ENCODE measurements around the gene RPS6KB1. TPM values are rescaled to one million over a fixed set of nuclear protein-coding genes. Genes with fewer than 3 reads are reported as not detected.
A peak's percentile ranks its signal among the peaks of the same experiment; 100 is the strongest.

The RPS6KB1 gene
- total RNA-seq, 2 experiments from 2014 or later = 129 to 135 TPM

GRCh38 chr17:59888145-59888750 is 4.7 kb upstream of the RPS6KB1 start:
- TF ChIP-seq, protein P1, sequence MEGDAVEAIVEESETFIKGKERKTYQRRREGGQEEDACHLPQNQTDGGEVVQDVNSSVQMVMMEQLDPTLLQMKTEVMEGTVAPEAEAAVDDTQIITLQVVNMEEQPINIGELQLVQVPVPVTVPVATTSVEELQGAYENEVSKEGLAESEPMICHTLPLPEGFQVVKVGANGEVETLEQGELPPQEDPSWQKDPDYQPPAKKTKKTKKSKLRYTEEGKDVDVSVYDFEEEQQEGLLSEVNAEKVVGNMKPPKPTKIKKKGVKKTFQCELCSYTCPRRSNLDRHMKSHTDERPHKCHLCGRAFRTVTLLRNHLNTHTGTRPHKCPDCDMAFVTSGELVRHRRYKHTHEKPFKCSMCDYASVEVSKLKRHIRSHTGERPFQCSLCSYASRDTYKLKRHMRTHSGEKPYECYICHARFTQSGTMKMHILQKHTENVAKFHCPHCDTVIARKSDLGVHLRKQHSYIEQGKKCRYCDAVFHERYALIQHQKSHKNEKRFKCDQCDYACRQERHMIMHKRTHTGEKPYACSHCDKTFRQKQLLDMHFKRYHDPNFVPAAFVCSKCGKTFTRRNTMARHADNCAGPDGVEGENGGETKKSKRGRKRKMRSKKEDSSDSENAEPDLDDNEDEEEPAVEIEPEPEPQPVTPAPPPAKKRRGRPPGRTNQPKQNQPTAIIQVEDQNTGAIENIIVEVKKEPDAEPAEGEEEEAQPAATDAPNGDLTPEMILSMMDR (IDR thresholded peaks at IDR 0.05) = no peak
- intact Hi-C loops (cut with DNase I, micrococcal nuclease) = no loop called here
- Mint-ChIP-seq H3K9me3 (no peaks in the 10 kb centered on the region), H3K4me3 (peak overlapping the region; percentile 71), H3K4me1 (ENCODE audit: low read depth) (peaks cover 41% of the 10 kb centered on the region), H3K36me3 (ENCODE audit: low read depth) (peaks cover 71% of the 10 kb centered on the region), H3K27me3 (no peaks in the 10 kb centered on the region), H3K27ac (peak overlapping the region; percentile 18)
- Histone ChIP-seq H3K4me1 (ENCODE audit: insufficient read depth, low read length) (peaks cover 17% of the 10 kb centered on the region), H3K27me3 (ENCODE audit: control insufficient read depth in 1 of 2, insufficient read depth in 2 of 2, low read length in 2 of 2) (no peaks in the 10 kb centered on the region), H3K4me3 (ENCODE audit: low read length) (no peak overlapping the region), H3K27ac (ENCODE audit: low read depth in 1 of 2, low read length in 2 of 2) (no peak overlapping the region), H3K9me3 (ENCODE audit: control insufficient read depth in 1 of 2, insufficient read depth in 1 of 2, low read length in 2 of 2) (no peaks in the 10 kb centered on the region), H3K36me3 (ENCODE audit: insufficient read depth, low read length) (peaks cover 43% of the 10 kb centered on the region)
- ATAC-seq (ENCODE audit: poor library complexity) = no peak
- CTCF ChIA-PET = no interaction called here
- POLR2A ChIA-PET = no interaction called here
- no peak for DNase-seq

DNA sequence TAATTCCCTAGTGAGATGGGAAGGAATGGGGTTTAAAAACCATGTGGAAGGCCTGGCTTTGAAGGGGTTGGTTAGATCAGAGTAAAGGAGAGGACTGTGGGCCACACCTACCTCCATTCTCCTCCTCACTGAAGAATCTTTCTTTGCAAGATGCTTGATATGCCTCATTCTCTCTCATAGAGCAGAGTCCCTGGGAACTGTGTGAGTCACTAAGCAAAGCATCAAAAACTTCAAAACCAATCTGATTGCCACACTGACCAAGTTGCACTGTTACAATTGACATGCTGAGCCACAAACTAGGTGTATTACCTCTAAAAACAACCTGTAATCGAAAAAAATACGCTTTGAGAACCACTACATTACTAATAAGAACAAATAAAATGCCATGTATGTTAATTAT is 2.2 kb upstream of the RPS6KB1 start:
- intact Hi-C loops (cut with DNase I, micrococcal nuclease) = loop anchor here (5.0 kb wide), 5 partner anchors 53 to 783 kb away; partner anchors contain the start of genes CLTC (in 1 of the 2), RNFT1 (in 1 of the 2), TRIM37 (in 1 of the 2) and USP32 (in 1 of the 2)
- peak overlapping the region; percentile 79 for H3K27ac Mint-ChIP-seq
- Histone ChIP-seq H3K36me3 (ENCODE audit: insufficient read depth, low read length) (peaks cover 20% of the 10 kb centered on the region), H3K27ac (ENCODE audit: low read depth in 1 of 2, low read length in 2 of 2) (no peak overlapping the region), H3K9me3 (ENCODE audit: control insufficient read depth in 1 of 2, insufficient read depth in 1 of 2, low read length in 2 of 2) (no peaks in the 10 kb centered on the region), H3K4me1 (ENCODE audit: insufficient read depth, low read length) (peaks cover 36% of the 10 kb centered on the region), H3K4me3 (ENCODE audit: low read length) (no peak overlapping the region), H3K27me3 (ENCODE audit: control insufficient read depth in 1 of 2, insufficient read depth in 2 of 2, low read length in 2 of 2) (no peaks in the 10 kb centered on the region)
- POLR2A ChIA-PET = interaction anchor here (0.7 to 1.4 kb wide), 2 partner anchors 183 to 784 kb away, joined by 3 to 4 read pairs; partner anchors contain the start of genes PTRH2, TRIM37 and VMP1
- TF ChIP-seq, protein P1 (IDR thresholded peaks at IDR 0.05) = no peak
- peaks cover 69% of the 10 kb centered on the region for H3K36me3 Mint-ChIP-seq (ENCODE audit: low read depth)
- peaks cover 56% of the 10 kb centered on the region for H3K4me1 Mint-ChIP-seq (ENCODE audit: low read depth)
- H3K9me3 Mint-ChIP-seq = no peaks in the 10 kb centered on the region
- H3K27me3 Mint-ChIP-seq = no peaks in the 10 kb centered on the region
- ATAC-seq (ENCODE audit: poor library complexity) (no peak), DNase-seq (no peak)
- CTCF ChIA-PET = no interaction called here
- H3K4me3 Mint-ChIP-seq = peak overlapping the region; percentile 82

DNA sequence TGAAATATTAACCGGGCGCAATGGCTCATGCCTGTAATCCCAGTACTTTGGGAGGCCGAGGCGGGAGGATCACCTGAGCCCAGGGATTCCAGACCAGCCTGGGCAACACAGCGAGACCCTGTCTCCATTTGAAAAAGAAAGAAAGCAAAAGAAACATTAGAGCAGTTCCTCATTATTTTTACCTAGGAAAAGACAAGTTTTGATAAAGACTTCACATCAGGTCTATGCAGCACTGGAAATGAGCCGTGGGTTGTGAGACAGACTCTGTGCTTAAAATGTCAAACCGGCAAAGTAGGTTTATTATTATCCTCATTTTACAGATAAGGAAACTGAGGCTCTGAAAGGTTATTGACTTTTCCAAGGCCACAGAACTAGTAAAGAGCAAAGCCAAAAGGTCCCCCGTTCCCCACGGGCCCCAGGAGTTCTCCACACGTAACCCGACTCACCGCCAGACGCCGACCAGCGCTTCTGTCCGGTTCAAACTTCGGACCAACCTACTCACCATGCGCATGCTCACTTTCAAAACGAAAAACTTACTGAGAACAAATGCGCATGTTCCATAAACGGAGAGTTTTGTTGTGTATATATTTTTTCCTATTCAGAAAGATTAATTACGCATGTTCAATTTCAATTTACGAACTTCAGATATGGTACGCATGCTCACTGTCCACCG is 534 bp upstream of the RPS6KB1 start:
- peak overlapping the region; percentile 79 for H3K4me3 ChIP-seq (ENCODE audit: low read length)
- peaks cover 14% of the 10 kb centered on the region for H3K36me3 ChIP-seq (ENCODE audit: insufficient read depth, low read length)
- H3K27ac Mint-ChIP-seq = peak overlapping the region; percentile 94
- no peak for DNase-seq
- no peaks in the 10 kb centered on the region for H3K27me3 Mint-ChIP-seq
- H3K36me3 Mint-ChIP-seq (ENCODE audit: low read depth) = peaks cover 57% of the 10 kb centered on the region
- TF ChIP-seq, protein P1 (IDR thresholded peaks at IDR 0.05) = no peak
- peaks cover 44% of the 10 kb centered on the region for H3K4me1 ChIP-seq (ENCODE audit: insufficient read depth, low read length)
- ChIA-PET CTCF (interaction anchor here (0.7 to 1.9 kb wide), 3 partner anchors 21 to 138 kb away, joined by 3 to 6 read pairs (median 4); no protein-coding TSS in a partner anchor), POLR2A (interaction anchor here (0.6 to 3.2 kb wide), 18 partner anchors 13 to 785 kb away, joined by 3 to 35 read pairs (median 4); partner anchors contain the start of genes BCAS3, CLTC, DHX40 and PTRH2)
- peak overlapping the region; percentile 98 for H3K4me3 Mint-ChIP-seq
- H3K4me1 Mint-ChIP-seq (ENCODE audit: low read depth) = peaks cover 63% of the 10 kb centered on the region
- H3K9me3 Mint-ChIP-seq = no peaks in the 10 kb centered on the region
- intact Hi-C loops (cut with DNase I, micrococcal nuclease) = loop anchor here (5.0 kb wide), 5 partner anchors 55 to 785 kb away; partner anchors contain the start of genes CLTC (in 1 of the 2), RNFT1 (in 1 of the 2), TRIM37 (in 1 of the 2) and USP32 (in 1 of the 2)
- H3K9me3 ChIP-seq (ENCODE audit: control insufficient read depth in 1 of 2, insufficient read depth in 1 of 2, low read length in 2 of 2) = no peaks in the 10 kb centered on the region
- H3K27me3 ChIP-seq (ENCODE audit: control insufficient read depth in 1 of 2, insufficient read depth in 2 of 2, low read length in 2 of 2) = no peaks in the 10 kb centered on the region
- ATAC-seq (ENCODE audit: poor library complexity) = no peak
- peak overlapping the region; percentile 76 to 88 for H3K27ac ChIP-seq (ENCODE audit: low read depth in 1 of 2, low read length in 2 of 2)
